H1 (cell line): ENCODE data around the gene STAT5A. TPM values are rescaled to one million over a fixed set of nuclear protein-coding genes. Genes with fewer than 3 reads are reported as not detected.

Experiments used
- CTCF ChIA-PET: fragments of 300-600 bp; sonication (Branson Sonifier 250); formaldehyde crosslinking; loops from one replicate; lab custom pipeline; 2021; ENCODE audit not compliant: partially characterized antibody; lab: Charles Lee
- POLR2A ChIA-PET: fragments of 300-600 bp; sonication (Branson Sonifier 250); formaldehyde crosslinking; loops from one replicate; lab custom pipeline; 2021; ENCODE audit warnings: inconsistent platforms; ENCODE audit not compliant: partially characterized antibody; lab: Charles Lee
- DNase-seq, 2 experiments: peaks; one replicate each; pipeline versions ENCODE4 v3.0.0 to v3.0.0-alpha.2; 2010 to 2022; ENCODE audit warnings: low spot score in 2 of 2, low read depth in 1 of 2, mixed read lengths in 1 of 2
- FAIRE-seq: peaks from 2 replicates; lab custom pipeline; 2011; peaks lifted over from hg19 to GRCh38; lab: Jason Lieb, UNC
- H2AFZ ChIP-seq: 2 replicates; pipeline ENCODE4 v1.8.1; 2012; ENCODE audit warnings: low read length, inconsistent platforms
- H2AK5ac ChIP-seq: 2 replicates; pipeline ENCODE4 v1.6.1; 2013; ENCODE audit warnings: low read depth, low read length
- H2BK120ac ChIP-seq: replicated peaks from 2 replicates; pipeline ENCODE3; 2013; ENCODE audit warnings: low read depth, low read length, inconsistent platforms
- H2BK12ac ChIP-seq: 2 replicates; pipeline ENCODE4 v1.6.1; 2013; ENCODE audit warnings: low read depth, low read length
- H2BK15ac ChIP-seq: 2 replicates; pipeline ENCODE4 v1.6.1; 2013; ENCODE audit warnings: low read length
- H2BK20ac ChIP-seq: 2 replicates; pipeline ENCODE4 v1.6.1; 2013; ENCODE audit warnings: low read length
- H2BK5ac ChIP-seq: 2 replicates; pipeline ENCODE4 v1.6.1; 2013; ENCODE audit warnings: low read depth, low read length
- H3K14ac ChIP-seq: 2 replicates; pipeline ENCODE4 v1.6.1; 2013; ENCODE audit warnings: inconsistent platforms; ENCODE audit not compliant: insufficient read length
- H3K18ac ChIP-seq: 2 replicates; pipeline ENCODE4 v1.6.1; 2013; ENCODE audit warnings: low read length; ENCODE audit errors: extremely low read depth
- H3K23ac ChIP-seq: 2 replicates; pipeline ENCODE4 v1.6.1; 2013; ENCODE audit warnings: inconsistent platforms; ENCODE audit not compliant: insufficient read length
- H3K23me2 ChIP-seq: 2 replicates; pipeline ENCODE4 v1.6.1; 2013; ENCODE audit warnings: low read depth, low read length
- H3K27ac ChIP-seq: 2 replicates; pipeline ENCODE4 v1.6.1; 2011; ENCODE audit warnings: low read depth, low read length, inconsistent platforms
- H3K27me3 ChIP-seq, 4 experiments: replicated peaks in 1 of 4; 1 replicate in 1 of 4; 2 replicates in 3 of 4; pipeline versions ENCODE4 v1.6.1 to v1.8.1; 2011 to 2013; ENCODE audit warnings: low read length in 3 of 4, mild to moderate bottlenecking in 3 of 4, inconsistent platforms in 2 of 4, mixed read lengths in 2 of 4, moderate library complexity in 1 of 4; ENCODE audit not compliant: control insufficient read depth in 3 of 4, insufficient read depth in 3 of 4; ENCODE audit errors: extremely low read depth in 1 of 4
- H3K36me3 ChIP-seq, 4 experiments: 2 replicates each; pipeline versions ENCODE4 v1.6.1 to v1.8.1; 2011 to 2013; ENCODE audit warnings: mild to moderate bottlenecking in 4 of 4, low read length in 3 of 4, moderate library complexity in 2 of 4, control low read depth in 1 of 4, inconsistent platforms in 1 of 4; ENCODE audit not compliant: insufficient read depth in 4 of 4, control insufficient read depth in 2 of 4
- H3K4ac ChIP-seq: replicated peaks from 2 replicates; pipeline ENCODE3; 2013; ENCODE audit warnings: low read length, low read depth, mixed read lengths, inconsistent platforms; ENCODE audit not compliant: insufficient read length
- H3K4me1 ChIP-seq, 4 experiments: replicated peaks in 1 of 4; 1 replicate in 1 of 4; 2 replicates in 3 of 4; pipeline versions ENCODE4 v1.6.1 to v1.8.1; 2011 to 2013; ENCODE audit warnings: low read length in 3 of 4, inconsistent platforms in 2 of 4, mixed read lengths in 1 of 4; ENCODE audit not compliant: insufficient read depth in 4 of 4, control insufficient read depth in 3 of 4
- H3K4me2 ChIP-seq, 2 experiments: 2 replicates each; pipeline versions ENCODE4 v1.6.1 to v1.8.1; 2011 to 2013; ENCODE audit warnings: low read depth in 2 of 2, low read length in 2 of 2, control low read depth in 1 of 2, inconsistent platforms in 1 of 2, mild to moderate bottlenecking in 1 of 2; ENCODE audit not compliant: insufficient read depth in 1 of 2
- H3K4me3 ChIP-seq, 4 experiments: fragments of 200-600, 300-600 bp in 1 of 4; sonication (generic), shearing (Covaris generic), sonication (Bioruptor Twin) in 1 of 4; 2 replicates each; pipeline versions ENCODE4 v1.5.1 to v1.8.1; 2011 to 2016; ENCODE audit warnings: low read length in 4 of 4, low read depth in 3 of 4, control low read depth in 2 of 4, inconsistent platforms in 2 of 4, mild to moderate bottlenecking in 2 of 4, mixed read lengths in 1 of 4, moderate library complexity in 1 of 4; ENCODE audit not compliant: insufficient read depth in 2 of 4; ENCODE audit errors: extremely low read depth in 1 of 4
- H3K56ac ChIP-seq: replicated peaks from 2 replicates; pipeline ENCODE3; 2013; ENCODE audit warnings: low read depth, mild to moderate bottlenecking, mixed read lengths, low read length, inconsistent platforms; ENCODE audit not compliant: insufficient read length
- H3K79me1 ChIP-seq: 2 replicates; pipeline ENCODE4 v1.6.1; 2013; ENCODE audit warnings: low read depth, low read length, control low read depth
- H3K79me2 ChIP-seq, 2 experiments: 2 replicates each; pipeline versions ENCODE4 v1.6.1 to v1.8.1; 2012 to 2013; ENCODE audit warnings: low read length in 2 of 2, mild to moderate bottlenecking in 2 of 2, inconsistent platforms in 1 of 2; ENCODE audit not compliant: insufficient read depth in 2 of 2, control insufficient read depth in 1 of 2
- H3K9ac ChIP-seq, 4 experiments: replicated peaks in 1 of 4; 1 replicate in 1 of 4; 2 replicates in 3 of 4; pipeline versions ENCODE4 v1.6.1 to v1.8.1; 2011 to 2013; ENCODE audit warnings: low read depth in 3 of 4, low read length in 3 of 4, control low read depth in 2 of 4, mild to moderate bottlenecking in 2 of 4, moderate library complexity in 2 of 4, inconsistent platforms in 1 of 4; ENCODE audit errors: extremely low read depth in 1 of 4
- H3K9me3 ChIP-seq, 2 experiments: 2 replicates each; pipeline versions ENCODE4 v1.6.1 to v1.8.1; 2012 to 2013; ENCODE audit warnings: mild to moderate bottlenecking in 2 of 2, moderate library complexity in 2 of 2, control low read depth in 1 of 2, inconsistent platforms in 1 of 2, low read depth in 1 of 2, low read length in 1 of 2, mixed read lengths in 1 of 2; ENCODE audit not compliant: insufficient read depth in 2 of 2
- H4K20me1 ChIP-seq, 2 experiments: replicated peaks in 1 of 2; 2 replicates each; pipeline versions ENCODE3 to v1.8.1; 2011 to 2013; ENCODE audit warnings: inconsistent platforms in 2 of 2, low read length in 2 of 2, mild to moderate bottlenecking in 1 of 2; ENCODE audit not compliant: insufficient read depth in 2 of 2, control insufficient read depth in 1 of 2
- H4K5ac ChIP-seq: 2 replicates; pipeline ENCODE4 v1.6.1; 2013; ENCODE audit warnings: low read length, low read depth, mixed read lengths, inconsistent platforms; ENCODE audit not compliant: insufficient read length
- H4K8ac ChIP-seq: 2 replicates; pipeline ENCODE4 v1.8.0; 2013; ENCODE audit warnings: mild to moderate bottlenecking, moderate library complexity, low read length, inconsistent platforms; ENCODE audit not compliant: insufficient read depth; ENCODE audit errors: extremely low read depth
- H4K91ac ChIP-seq: replicated peaks from 2 replicates; pipeline ENCODE3; 2013; ENCODE audit warnings: low read length, mixed read lengths, inconsistent platforms; ENCODE audit not compliant: insufficient read length
- CBX8 ChIP-seq: fragments of 300-800, 300-1000 bp; sonication (generic); IDR thresholded peaks from 2 replicates; pipeline ENCODE4 v1.7.1; 2016; ENCODE audit warnings: low read depth, low read length, borderline replicate concordance
- CHD1 ChIP-seq: IDR thresholded peaks from 2 replicates; pipeline ENCODE4 v1.6.1; 2012; ENCODE audit warnings: low read depth, low read length, improper control_type of control experiment
- CTBP2 ChIP-seq: IDR thresholded peaks from 2 replicates; pipeline ENCODE4 v1.7.0; 2011; ENCODE audit warnings: borderline replicate concordance, mild to moderate bottlenecking, moderate library complexity, mixed read lengths, low read length; ENCODE audit not compliant: insufficient read depth, insufficient read length
- EGR1 ChIP-seq: IDR thresholded peaks from 2 replicates; pipeline ENCODE4 v1.6.1; 2011; ENCODE audit warnings: low read depth, low read length, borderline replicate concordance
- EZH2 ChIP-seq: fragments of 200-600 bp; sonication (generic); IDR thresholded peaks from 2 replicates; pipeline ENCODE4 v1.7.1; 2012; ENCODE audit warnings: low read depth, mild to moderate bottlenecking, moderate library complexity, low read length, inconsistent platforms; ENCODE audit not compliant: severe bottlenecking
- HDAC2 ChIP-seq, 2 experiments: fragments of 300-600 bp in 1 of 2; sonication (generic) in 1 of 2; IDR thresholded peaks; 2 replicates each; pipeline ENCODE4 v1.6.1; 2011 to 2012; ENCODE audit warnings: low read depth in 2 of 2, low read length in 2 of 2, mild to moderate bottlenecking in 2 of 2, moderate library complexity in 2 of 2, borderline replicate concordance in 1 of 2, inconsistent platforms in 1 of 2
- NRF1 ChIP-seq: IDR thresholded peaks from 2 replicates; pipeline ENCODE4 v1.6.1; 2011; ENCODE audit warnings: mild to moderate bottlenecking, low read depth, low read length, improper control_type of control experiment
- RXRA ChIP-seq: IDR thresholded peaks from 2 replicates; pipeline ENCODE4 v1.6.1; 2011; ENCODE audit warnings: low read depth, mild to moderate bottlenecking, low read length, moderate library complexity; ENCODE audit not compliant: insufficient read depth
- SAP30 ChIP-seq: fragments of 300-600 bp; sonication (generic); IDR thresholded peaks from 2 replicates; pipeline ENCODE4 v1.7.1; 2012; ENCODE audit warnings: low read length, moderate library complexity, mild to moderate bottlenecking, inconsistent platforms; ENCODE audit not compliant: insufficient read depth, insufficient replicate concordance
- SUZ12 ChIP-seq: fragments of 200-600 bp; sonication (generic); IDR thresholded peaks from 2 replicates; pipeline ENCODE4 v1.6.1; 2012; ENCODE audit warnings: mild to moderate bottlenecking, inconsistent platforms, low read length, moderate library complexity, mixed read lengths
- TAF7 ChIP-seq: optimal IDR thresholded peaks from 2 replicates; pipeline ENCODE3; 2011; ENCODE audit warnings: low read depth, mild to moderate bottlenecking, inconsistent platforms, low read length, moderate library complexity, borderline replicate concordance
- TEAD4 ChIP-seq: IDR thresholded peaks from 2 replicates; pipeline ENCODE4 v1.6.1; 2012; ENCODE audit warnings: low read depth, low read length, inconsistent platforms, mixed read lengths
- YY1 ChIP-seq: IDR thresholded peaks from 2 replicates; pipeline ENCODE4 v1.6.1; 2011; ENCODE audit warnings: low read depth, mild to moderate bottlenecking, low read length
- WGBS, 2 experiments: shearing (Covaris generic) in 1 of 2; methylation state at CpG; one replicate each; pipeline versions ENCODE4 v1.1.6 to v1.1.7; 2013 to 2015; ENCODE audit warnings: low lambda C conversion rate in 2 of 2, mixed read lengths in 2 of 2, inconsistent platforms in 1 of 2, low coverage in 1 of 2, missing lambda C conversion rate in 1 of 2; ENCODE audit not compliant: insufficient replicate concordance in 2 of 2, insufficient coverage in 1 of 2, insufficient read length in 1 of 2; ENCODE audit errors: extremely low coverage in 1 of 2, missing lambda C conversion rate in 1 of 2; 5-methylcytosine and 5-hydroxymethylcytosine counted together
- polyA plus RNA-seq, 7 experiments: library from polyadenylated mRNA; depleted of rRNA in 3 of 7; stranded (reverse) in 5 of 7; unstranded in 2 of 7; fragments of >200 nt in 5 of 7; fragments of 200-250 nt in 2 of 7; gene quantifications; 1 replicate in 5 of 7; 2 replicates in 1 of 7; 4 replicates in 1 of 7; pipeline versions ENCODE4 v1.2.1 to v1.2.3, GENCODE V29; 2011 to 2013; ENCODE audit warnings: missing spikeins in 2 of 7, mixed read lengths in 2 of 7
- total RNA-seq: library from RNA; stranded (reverse); fragmentation: NEBNext Ultra II Directional; extraction: Animal tissue kit (Norgen Biotek cat#: 25700); gene quantifications from 2 replicates; pipeline ENCODE4 v1.2.1, GENCODE V29; 2021

The STAT5A gene
- total and polyA plus RNA-seq, 2 of the 8 experiments (the other 6 are each of a cell fraction or from before 2014, with no cell fraction given): 4.2 to 5.4 TPM

DNA sequence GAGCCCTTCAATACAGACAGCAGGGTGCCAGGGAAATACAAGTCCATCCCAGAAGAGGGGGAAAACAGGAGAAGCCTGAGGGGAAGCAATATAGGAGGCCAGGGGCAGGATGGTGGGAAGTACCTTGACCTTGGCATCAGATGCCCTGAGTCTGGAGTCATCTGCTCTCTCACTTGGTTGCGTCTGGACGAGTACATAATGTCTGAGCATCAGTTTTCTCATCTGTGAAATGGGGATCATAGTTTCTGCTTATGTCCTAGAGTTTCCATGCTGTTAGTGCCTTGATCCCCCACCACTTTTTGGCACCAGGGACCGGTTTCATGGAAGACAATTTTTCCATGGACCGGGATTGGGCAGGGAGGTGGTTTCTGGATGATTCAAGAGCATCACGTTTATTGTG is 2.3 kb downstream of the STAT5A start:
- WGBS, 2 experiments: 95% methylated on average over 5 of the region's 5 CpGs; no CpG with 5 or more reads in 1 of the 2 experiments
- H2BK12ac ChIP-seq: no peak overlapping the region
- no peak overlapping the region for H3K18ac ChIP-seq
- H3K23ac ChIP-seq: no peak overlapping the region
- no peaks in the 10 kb centered on the region for H3K9me3 ChIP-seq
- no peak overlapping the region for H4K5ac ChIP-seq
- ChIA-PET CTCF (interaction anchor here (0.6 to 2.8 kb wide), 7 partner anchors 10 to 415 kb away, joined by 3 to 8 read pairs (median 3); no protein-coding TSS in a partner anchor), POLR2A (interaction anchor here (1.2 to 5.0 kb wide), 3 partner anchors 12 to 39 kb away, joined by 3 to 33 read pairs (median 4); no protein-coding TSS in a partner anchor)
- H3K23me2 ChIP-seq: no peaks in the 10 kb centered on the region; the same call in 1 of the 2 replicates
- no peak overlapping the region for H3K4me2 ChIP-seq
- no peak overlapping the region for H2BK15ac ChIP-seq
- H2BK20ac ChIP-seq: no peak overlapping the region
- no peak overlapping the region for H3K4ac ChIP-seq
- FAIRE-seq (no peak), DNase-seq (no peak)
- H3K27me3 ChIP-seq: peaks cover 7 to 30% (median 25%) of the 10 kb centered on the region in 4 experiments
- TF ChIP-seq TAF7: no peak
- TF ChIP-seq CBX8: no peak
- no peak for TF ChIP-seq TEAD4
- TF ChIP-seq EZH2: no peak
- no peak for TF ChIP-seq CHD1
- no peak for TF ChIP-seq YY1
- no peak for TF ChIP-seq EGR1
- no peak for TF ChIP-seq HDAC2 (IDR thresholded peaks at IDR 0.05; ENCODE audit: borderline replicate concordance in 1 of 2, low read depth in 2 of 2, low read length in 2 of 2)
- no peak for TF ChIP-seq CTBP2
- no peak for TF ChIP-seq SAP30
- TF ChIP-seq NRF1: no peak
- no peak for TF ChIP-seq SUZ12
- TF ChIP-seq RXRA: no peak
- H4K8ac ChIP-seq: no peak overlapping the region
- H3K79me2 ChIP-seq: no peaks in the 10 kb centered on the region
- H3K79me1 ChIP-seq: no peaks in the 10 kb centered on the region
- H2BK5ac ChIP-seq: no peak overlapping the region
- H2BK120ac ChIP-seq: no peak overlapping the region
- no peaks in the 10 kb centered on the region for H3K36me3 ChIP-seq
- H3K4me3 ChIP-seq: no peak overlapping the region
- H3K9ac ChIP-seq: no peak overlapping the region
- H4K91ac ChIP-seq: no peak overlapping the region
- H2AFZ ChIP-seq: no peak overlapping the region
- H3K14ac ChIP-seq: no peak overlapping the region
- no peak overlapping the region for H2AK5ac ChIP-seq
- no peaks in the 10 kb centered on the region for H4K20me1 ChIP-seq
- peaks cover 0 to 11% (median 8%) of the 10 kb centered on the region in 4 experiments; a peak in 5 of 7 replicates for H3K4me1 ChIP-seq
- H3K27ac ChIP-seq: no peak overlapping the region
- no peak overlapping the region for H3K56ac ChIP-seq
